ENCODE data around the gene NCAM1. TPM values are rescaled to one million over a fixed set of nuclear protein-coding genes. Genes with fewer than 3 reads are reported as not detected.

NCAM1 gene
- total and polyA plus RNA-seq, 9 of the 15 experiments (the other 6 are each of a cell fraction or from before 2014, with no cell fraction given) = 0.09 to 0.23 TPM; not detected in 7

- no peaks in the 10 kb centered on the region for H4K20me1 ChIP-seq (replicated peaks; ENCODE audit: control insufficient read depth, insufficient read depth, low read length)
- in situ Hi-C loops (cut with MboI) = no loop called here
- no peaks in the 10 kb centered on the region for H3K27me3 ChIP-seq (ENCODE audit: control insufficient read depth in 2 of 2, insufficient read depth in 2 of 2, low read length in 2 of 2)
- H3K27ac ChIP-seq (ENCODE audit: extremely low read depth, low read depth, low read length) = no peak overlapping the region
- ATAC-seq (no peak), FAIRE-seq (no peak), DNase-seq (ENCODE audit: extremely low read depth in 1 of 4, low spot score in 3 of 4) (no peak)
- CTCF ChIA-PET (ENCODE audit: low intra/inter-chr PET ratio) = no interaction called here
- H3K9me1 ChIP-seq (ENCODE audit: control insufficient read depth, insufficient read depth, low read length) = no peaks in the 10 kb centered on the region
- no peaks in the 10 kb centered on the region for H3K79me2 ChIP-seq (ENCODE audit: control insufficient read depth, insufficient read depth, low read length)
- 0% methylated on average over 2 of the region's 2 CpGs for WGBS (ENCODE audit: insufficient coverage, low coverage, missing lambda C conversion rate)
- intact Hi-C loops (cut with micrococcal nuclease) = no loop called here
- POLR2A ChIA-PET = no interaction called here
- no peak overlapping the region for H3K9ac ChIP-seq (ENCODE audit: insufficient read depth in 1 of 2, low read depth in 2 of 2, low read length in 2 of 2)
- H3K4me2 ChIP-seq (ENCODE audit: insufficient read depth, low read length) = no peak overlapping the region
- no peak overlapping the region for H3K4me3 ChIP-seq
- no peaks in the 10 kb centered on the region for H3K36me3 ChIP-seq (ENCODE audit: control insufficient read depth, insufficient read depth, low read length)
- TF ChIP-seq E2F3 (CRISPR knock-in tag; IDR thresholded peaks at IDR 0.05) = no peak
- no peak for TF ChIP-seq SIN3B (IDR thresholded peaks at IDR 0.05; ENCODE audit: low read depth)
- TF ChIP-seq ATF1 (CRISPR knock-in tag; IDR thresholded peaks at IDR 0.05) = no peak
- TF ChIP-seq ATF1 (tag; IDR thresholded peaks at IDR 0.05) = no peak
- TF ChIP-seq FIP1L1 (IDR thresholded peaks at IDR 0.05; ENCODE audit: low read depth, low read length, poor library complexity, severe bottlenecking) = no peak
- H3K9me3 ChIP-seq (replicated peaks; ENCODE audit: control insufficient read depth, insufficient read depth, low read depth, low read length) = no peaks in the 10 kb centered on the region
- BruUV-seq (replicated peaks) = no TSS peak
- no peaks in the 10 kb centered on the region for H3K4me1 ChIP-seq (replicated peaks in 1 of 2; ENCODE audit: control insufficient read depth in 2 of 2, insufficient read depth in 2 of 2, low read length in 2 of 2)
- H2AFZ ChIP-seq (ENCODE audit: low read depth, low read length) = no peak overlapping the region
These were observed 35.8 kb downstream of the NCAM1 start for GRCh38 chr11:112996994-112997393.

- Histone ChIP-seq H4K20me1 (replicated peaks; ENCODE audit: control insufficient read depth, insufficient read depth, low read length) (no peaks in the 10 kb centered on the region), H3K4me1 (replicated peaks in 1 of 2; ENCODE audit: control insufficient read depth in 2 of 2, insufficient read depth in 2 of 2, low read length in 2 of 2) (no peaks in the 10 kb centered on the region), H3K9me1 (ENCODE audit: control insufficient read depth, insufficient read depth, low read length) (no peaks in the 10 kb centered on the region), H3K27ac (ENCODE audit: extremely low read depth, low read depth, low read length) (no peak overlapping the region), H3K9ac (ENCODE audit: insufficient read depth in 1 of 2, low read depth in 2 of 2, low read length in 2 of 2) (no peak overlapping the region), H3K4me2 (ENCODE audit: insufficient read depth, low read length) (no peak overlapping the region), H2AFZ (ENCODE audit: low read depth, low read length) (no peak overlapping the region), H3K36me3 (ENCODE audit: control insufficient read depth, insufficient read depth, low read length) (no peaks in the 10 kb centered on the region), H3K9me3 (replicated peaks; ENCODE audit: control insufficient read depth, insufficient read depth, low read depth, low read length) (no peaks in the 10 kb centered on the region), H3K79me2 (ENCODE audit: control insufficient read depth, insufficient read depth, low read length) (no peaks in the 10 kb centered on the region), H3K4me3 (no peak overlapping the region), H3K27me3 (ENCODE audit: control insufficient read depth in 2 of 2, insufficient read depth in 2 of 2, low read length in 2 of 2) (no peaks in the 10 kb centered on the region)
- no peak for DNase-seq (ENCODE audit: extremely low read depth in 1 of 4, low spot score in 3 of 4)
- intact Hi-C loops (cut with micrococcal nuclease) = no loop called here
- BruUV-seq (replicated peaks) = no TSS peak
- FAIRE-seq = no peak
- no peak for ATAC-seq
- ChIA-PET POLR2A (no interaction called here), CTCF (ENCODE audit: low intra/inter-chr PET ratio) (no interaction called here)
- in situ Hi-C loops (cut with MboI) = no loop called here
- WGBS (ENCODE audit: insufficient coverage, low coverage, missing lambda C conversion rate) = 0% methylated on average over 3 of the region's 3 CpGs
- TF ChIP-seq MNT (conservative IDR thresholded peaks at IDR 0.05) (no peak), ZNF133 (CRISPR knock-in tag; IDR thresholded peaks at IDR 0.05) (no peak), CSDE1 (IDR thresholded peaks at IDR 0.05) (no peak), SRSF3 (IDR thresholded peaks at IDR 0.05; ENCODE audit: insufficient read depth, low read length) (no peak), RBBP5 (IDR thresholded peaks at IDR 0.05; ENCODE audit: borderline replicate concordance, insufficient read depth, low read length, poor library complexity, severe bottlenecking) (no peak), ZBTB5 (IDR thresholded peaks at IDR 0.05) (no peak), SRSF7 (optimal IDR thresholded peaks at IDR 0.05; ENCODE audit: low read depth, low read length) (no peak), NEUROD1 (IDR thresholded peaks at IDR 0.05; ENCODE audit: borderline replicate concordance, low read depth, low read length, partially characterized antibody) (no peak), SMAD2 (IDR thresholded peaks at IDR 0.05; ENCODE audit: low read depth, low read length) (no peak)
These were observed 36.7 kb downstream of the NCAM1 start for GRCh38 chr11:112997857-112998466.

All from K562 (cell line).